ENCODE results near the gene CCDC141. TPM values are rescaled to one million over a fixed set of nuclear protein-coding genes. Genes with fewer than 3 reads are reported as not detected.

The CCDC141 gene
- total and polyA plus RNA-seq, 2 experiments from 2014 or later: 11.7 to 13.4 TPM

- no peaks in the 10 kb centered on the region for H4K20me1 ChIP-seq (replicated peaks; ENCODE audit: insufficient read depth)
- no peak overlapping the region for H3K4me3 ChIP-seq
- no peak for DNase-seq (ENCODE audit: low spot score)
- H3K4me1 ChIP-seq (ENCODE audit: insufficient read depth): no peaks in the 10 kb centered on the region
- Mint-ChIP-seq H3K27ac (no peak overlapping the region), H3K27me3 (ENCODE audit: insufficient read depth, low read depth, poor library complexity) (no peaks in the 10 kb centered on the region), H3K9me3 (peaks cover 5% of the 10 kb centered on the region), H3K4me3 (no peak overlapping the region), H3K4me1 (no peaks in the 10 kb centered on the region; the same call in 2 of the 3 replicates), H3K36me3 (ENCODE audit: low read depth) (peaks cover 4% of the 10 kb centered on the region; the same call in 1 of the 3 replicates)
- no peaks in the 10 kb centered on the region for H3F3A ChIP-seq (replicated peaks; ENCODE audit: low read depth)
- no peaks in the 10 kb centered on the region for H3K27me3 ChIP-seq (ENCODE audit: insufficient read depth)
- no peak overlapping the region for H3K27ac ChIP-seq (ENCODE audit: low read depth)
- H3K4me2 ChIP-seq: no peak overlapping the region
- TF ChIP-seq CTCF (conservative IDR thresholded peaks at IDR 0.05; ENCODE audit: low read depth in 2 of 2): no peak
- no peak for TF ChIP-seq ETS1 (IDR thresholded peaks at IDR 0.05)
- TF ChIP-seq POLR2AphosphoS5 (IDR thresholded peaks at IDR 0.05; ENCODE audit: low read depth): no peak
- TF ChIP-seq EZH2 (IDR thresholded peaks at IDR 0.05; ENCODE audit: low read depth, unreplicated experiment): no peak
- TF ChIP-seq ZNF462 (CRISPR knock-in tag; IDR thresholded peaks at IDR 0.05): no peak
- no peak for TF ChIP-seq REST (IDR thresholded peaks at IDR 0.05; ENCODE audit: unreplicated experiment)
- no peak for TF ChIP-seq JUNB (IDR thresholded peaks at IDR 0.05; ENCODE audit: unreplicated experiment)
- TF ChIP-seq NANOG (IDR thresholded peaks at IDR 0.05; ENCODE audit: borderline replicate concordance): no peak
- no peak for TF ChIP-seq ZNF114 (CRISPR knock-in tag; IDR thresholded peaks at IDR 0.05)
- no peak for TF ChIP-seq ZNF331 (CRISPR knock-in tag; IDR thresholded peaks at IDR 0.05; ENCODE audit: low read depth)
- TF ChIP-seq EZH2phosphoT487 (IDR thresholded peaks at IDR 0.05; ENCODE audit: unreplicated experiment): no peak
- no peak for TF ChIP-seq STAT1 (IDR thresholded peaks at IDR 0.05; ENCODE audit: unreplicated experiment)
- no peak for TF ChIP-seq CREB1 (CRISPR knock-in tag; IDR thresholded peaks at IDR 0.05; ENCODE audit: low read depth)
- no peaks in the 10 kb centered on the region for H3K79me2 ChIP-seq (replicated peaks; ENCODE audit: insufficient read depth)
- H3K9me2 ChIP-seq (ENCODE audit: insufficient read depth): 0 out of 2 replicates have a peak, but pooled peaks cover 11% of the 10 kb centered on the region
- H3K36me3 ChIP-seq (ENCODE audit: insufficient read depth): no peaks in the 10 kb centered on the region
- H2AFZ ChIP-seq: no peak overlapping the region
- ATAC-seq: no peak
Measured at GRCh38 chr2:178949584-178949983, 100.4 kb downstream of the CCDC141 start.

Data from GM23338 (cell line).